ENCODE measurements around the gene PFDN6.

The PFDN6 gene

DNA sequence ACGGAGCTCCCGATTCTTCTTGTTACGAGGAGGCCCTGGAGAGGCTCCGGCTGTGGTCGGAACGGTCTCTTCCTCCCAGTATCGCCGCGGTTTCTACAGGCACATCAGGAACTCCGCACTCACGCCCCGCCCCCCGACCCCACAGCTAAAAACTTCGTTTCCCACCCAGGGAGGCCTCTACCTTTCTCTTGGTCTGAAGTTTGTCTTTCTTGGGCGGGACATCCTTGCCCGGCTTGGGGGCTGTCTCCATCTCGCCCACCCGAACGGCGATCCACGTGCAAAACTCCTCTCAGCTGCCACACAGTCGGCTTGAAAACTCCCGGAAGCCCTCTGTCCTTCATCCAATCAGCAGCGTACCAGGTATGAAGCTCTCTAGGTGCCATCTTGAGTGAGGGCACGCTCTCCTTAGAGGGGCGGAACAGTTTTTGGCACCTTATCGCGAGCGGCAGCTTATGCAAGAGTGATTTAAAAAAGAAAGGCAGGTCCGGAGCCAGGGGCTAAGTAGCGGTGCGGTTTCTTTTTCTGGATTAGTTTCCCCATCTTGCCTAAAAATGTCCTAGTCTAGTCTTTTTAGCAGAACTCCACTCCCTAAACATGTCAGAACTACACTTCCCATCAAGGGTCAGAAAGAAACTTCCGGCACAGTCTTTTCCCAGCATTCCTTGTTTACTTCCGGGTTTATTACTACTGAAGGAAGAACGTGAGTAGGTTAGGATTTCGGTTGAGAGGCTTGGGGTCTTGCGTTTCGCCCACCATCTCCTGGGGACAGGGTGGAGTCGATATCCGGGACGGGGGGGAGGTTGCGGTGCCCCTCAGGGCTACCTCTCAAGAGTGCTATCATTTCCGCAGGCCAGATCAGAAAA is at the start of gene PFDN6, which contains the start of gene WDR46:
Gene PFDN6, plus strand, starts transcription at position 681 of the 863 bp plus-strand sequence. CDS start 256 bp downstream, outside the sequence.
Gene WDR46, minus strand, starts transcription at position 319 of the 863 bp plus-strand sequence. Its CDS starts 69 bp downstream, at position 250.
- TF ChIP-seq, protein P1, sequence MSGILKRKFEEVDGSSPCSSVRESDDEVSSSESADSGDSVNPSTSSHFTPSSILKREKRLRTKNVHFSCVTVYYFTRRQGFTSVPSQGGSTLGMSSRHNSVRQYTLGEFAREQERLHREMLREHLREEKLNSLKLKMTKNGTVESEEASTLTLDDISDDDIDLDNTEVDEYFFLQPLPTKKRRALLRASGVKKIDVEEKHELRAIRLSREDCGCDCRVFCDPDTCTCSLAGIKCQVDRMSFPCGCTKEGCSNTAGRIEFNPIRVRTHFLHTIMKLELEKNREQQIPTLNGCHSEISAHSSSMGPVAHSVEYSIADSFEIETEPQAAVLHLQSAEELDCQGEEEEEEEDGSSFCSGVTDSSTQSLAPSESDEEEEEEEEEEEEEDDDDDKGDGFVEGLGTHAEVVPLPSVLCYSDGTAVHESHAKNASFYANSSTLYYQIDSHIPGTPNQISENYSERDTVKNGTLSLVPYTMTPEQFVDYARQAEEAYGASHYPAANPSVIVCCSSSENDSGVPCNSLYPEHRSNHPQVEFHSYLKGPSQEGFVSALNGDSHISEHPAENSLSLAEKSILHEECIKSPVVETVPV (CRISPR knock-in tag; IDR thresholded peaks at IDR 0.05): no peak
- TF ChIP-seq PPARA (CRISPR knock-in tag; IDR thresholded peaks at IDR 0.05; ENCODE audit: borderline replicate concordance) (peak; percentile 68; the same call in 1 of the 2 replicates), CSDC2 (CRISPR knock-in tag; IDR thresholded peaks at IDR 0.05) (no peak)
- peak; percentile 96 for ATAC-seq

DNA sequence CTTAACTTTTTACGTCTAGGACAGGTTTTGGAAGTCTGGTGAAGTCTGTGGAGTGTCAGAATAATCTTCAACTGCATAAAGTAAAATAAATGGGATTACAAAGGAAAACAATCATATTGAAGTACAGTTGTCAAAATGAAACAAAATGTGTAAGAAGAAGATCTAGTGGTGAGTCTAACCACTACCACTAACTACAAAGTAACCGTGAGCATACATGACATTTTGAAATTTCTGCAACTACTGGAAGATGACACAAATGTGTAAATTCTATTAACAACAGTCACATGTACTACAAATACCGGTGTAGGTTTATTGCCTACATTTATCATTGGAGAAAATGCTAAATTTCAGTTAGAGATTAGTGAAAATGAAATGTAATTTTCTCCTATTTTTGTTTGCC is 47.4 kb upstream of the PFDN6 start:
- ATAC-seq: no peak
- no peak for TF ChIP-seq ISL1 (CRISPR knock-in tag; IDR thresholded peaks at IDR 0.05)
- TF ChIP-seq ZNF70 (CRISPR knock-in tag; IDR thresholded peaks at IDR 0.05): no peak
- TF ChIP-seq, protein P1 (CRISPR knock-in tag; IDR thresholded peaks at IDR 0.05): no peak
- no peak for TF ChIP-seq GLIS3 (CRISPR knock-in tag; IDR thresholded peaks at IDR 0.05)
- no peak for TF ChIP-seq PPARA (CRISPR knock-in tag; IDR thresholded peaks at IDR 0.05; ENCODE audit: borderline replicate concordance)
- no peak for TF ChIP-seq POU6F1 (CRISPR knock-in tag; IDR thresholded peaks at IDR 0.05; ENCODE audit: borderline replicate concordance, low read depth)
- TF ChIP-seq ARNTL (CRISPR knock-in tag; IDR thresholded peaks at IDR 0.05; ENCODE audit: borderline replicate concordance, low read depth): no peak
- TF ChIP-seq TCF4 (CRISPR knock-in tag; IDR thresholded peaks at IDR 0.05; ENCODE audit: borderline replicate concordance): no peak
- no peak for TF ChIP-seq CSDC2 (CRISPR knock-in tag; IDR thresholded peaks at IDR 0.05)

- ATAC-seq: no peak
Observed at GRCh38 chr6:33243476-33243875, 45.9 kb upstream of the PFDN6 start.

More at GRCh38 chr6:33243476-33243875, 45.9 kb upstream of the PFDN6 start:
- TF ChIP-seq GLIS3 (CRISPR knock-in tag; IDR thresholded peaks at IDR 0.05): no peak
- TF ChIP-seq TCF4 (CRISPR knock-in tag; IDR thresholded peaks at IDR 0.05; ENCODE audit: borderline replicate concordance): no peak
- TF ChIP-seq, protein P2, sequence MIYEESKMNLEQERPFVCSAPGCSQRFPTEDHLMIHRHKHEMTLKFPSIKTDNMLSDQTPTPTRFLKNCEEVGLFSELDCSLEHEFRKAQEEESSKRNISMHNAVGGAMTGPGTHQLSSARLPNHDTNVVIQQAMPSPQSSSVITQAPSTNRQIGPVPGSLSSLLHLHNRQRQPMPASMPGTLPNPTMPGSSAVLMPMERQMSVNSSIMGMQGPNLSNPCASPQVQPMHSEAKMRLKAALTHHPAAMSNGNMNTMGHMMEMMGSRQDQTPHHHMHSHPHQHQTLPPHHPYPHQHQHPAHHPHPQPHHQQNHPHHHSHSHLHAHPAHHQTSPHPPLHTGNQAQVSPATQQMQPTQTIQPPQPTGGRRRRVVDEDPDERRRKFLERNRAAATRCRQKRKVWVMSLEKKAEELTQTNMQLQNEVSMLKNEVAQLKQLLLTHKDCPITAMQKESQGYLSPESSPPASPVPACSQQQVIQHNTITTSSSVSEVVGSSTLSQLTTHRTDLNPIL (CRISPR knock-in tag; IDR thresholded peaks at IDR 0.05; ENCODE audit: low read depth): no peak
- no peak for TF ChIP-seq PATZ1 (CRISPR knock-in tag; IDR thresholded peaks at IDR 0.05; ENCODE audit: borderline replicate concordance)
- TF ChIP-seq ZFP3 (CRISPR knock-in tag; IDR thresholded peaks at IDR 0.05): no peak
- TF ChIP-seq OSR1 (CRISPR knock-in tag; IDR thresholded peaks at IDR 0.05): no peak
- TF ChIP-seq ARNTL (CRISPR knock-in tag; IDR thresholded peaks at IDR 0.05; ENCODE audit: borderline replicate concordance, low read depth): no peak
- TF ChIP-seq, protein P3, sequence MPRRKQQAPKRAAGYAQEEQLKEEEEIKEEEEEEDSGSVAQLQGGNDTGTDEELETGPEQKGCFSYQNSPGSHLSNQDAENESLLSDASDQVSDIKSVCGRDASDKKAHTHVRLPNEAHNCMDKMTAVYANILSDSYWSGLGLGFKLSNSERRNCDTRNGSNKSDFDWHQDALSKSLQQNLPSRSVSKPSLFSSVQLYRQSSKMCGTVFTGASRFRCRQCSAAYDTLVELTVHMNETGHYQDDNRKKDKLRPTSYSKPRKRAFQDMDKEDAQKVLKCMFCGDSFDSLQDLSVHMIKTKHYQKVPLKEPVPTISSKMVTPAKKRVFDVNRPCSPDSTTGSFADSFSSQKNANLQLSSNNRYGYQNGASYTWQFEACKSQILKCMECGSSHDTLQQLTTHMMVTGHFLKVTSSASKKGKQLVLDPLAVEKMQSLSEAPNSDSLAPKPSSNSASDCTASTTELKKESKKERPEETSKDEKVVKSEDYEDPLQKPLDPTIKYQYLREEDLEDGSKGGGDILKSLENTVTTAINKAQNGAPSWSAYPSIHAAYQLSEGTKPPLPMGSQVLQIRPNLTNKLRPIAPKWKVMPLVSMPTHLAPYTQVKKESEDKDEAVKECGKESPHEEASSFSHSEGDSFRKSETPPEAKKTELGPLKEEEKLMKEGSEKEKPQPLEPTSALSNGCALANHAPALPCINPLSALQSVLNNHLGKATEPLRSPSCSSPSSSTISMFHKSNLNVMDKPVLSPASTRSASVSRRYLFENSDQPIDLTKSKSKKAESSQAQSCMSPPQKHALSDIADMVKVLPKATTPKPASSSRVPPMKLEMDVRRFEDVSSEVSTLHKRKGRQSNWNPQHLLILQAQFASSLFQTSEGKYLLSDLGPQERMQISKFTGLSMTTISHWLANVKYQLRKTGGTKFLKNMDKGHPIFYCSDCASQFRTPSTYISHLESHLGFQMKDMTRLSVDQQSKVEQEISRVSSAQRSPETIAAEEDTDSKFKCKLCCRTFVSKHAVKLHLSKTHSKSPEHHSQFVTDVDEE (CRISPR knock-in tag; IDR thresholded peaks at IDR 0.05): no peak
- TF ChIP-seq TOX (CRISPR knock-in tag; IDR thresholded peaks at IDR 0.05; ENCODE audit: borderline replicate concordance): no peak
- no peak for TF ChIP-seq PPARA (CRISPR knock-in tag; IDR thresholded peaks at IDR 0.05; ENCODE audit: borderline replicate concordance)
- no peak for TF ChIP-seq CSDC2 (CRISPR knock-in tag; IDR thresholded peaks at IDR 0.05)
- no peak for TF ChIP-seq POU6F1 (CRISPR knock-in tag; IDR thresholded peaks at IDR 0.05; ENCODE audit: borderline replicate concordance, low read depth)
- TF ChIP-seq ZNF8 (CRISPR knock-in tag; IDR thresholded peaks at IDR 0.05): no peak
- no peak for TF ChIP-seq ZFP30 (CRISPR knock-in tag; IDR thresholded peaks at IDR 0.05)
- no peak for TF ChIP-seq ISL1 (CRISPR knock-in tag; IDR thresholded peaks at IDR 0.05)
- TF ChIP-seq ZNF70 (CRISPR knock-in tag; IDR thresholded peaks at IDR 0.05): no peak
- TF ChIP-seq ESRRG (CRISPR knock-in tag; IDR thresholded peaks at IDR 0.05): no peak
